ENCODE data around the gene HYAL4.

The HYAL4 gene

GRCh38 chr7:123923599-123923998, 78.6 kb downstream of the HYAL4 start:
- Mint-ChIP-seq H3K27ac (no peak overlapping the region), H3K36me3 (no peaks in the 10 kb centered on the region), H3K27me3 (peaks cover 6% of the 10 kb centered on the region), H3K4me3 (no peak overlapping the region), H3K4me1 (no peaks in the 10 kb centered on the region), H3K9me3 (no peaks in the 10 kb centered on the region)

GRCh38 chr7:123924941-123925340, 80.0 kb downstream of the HYAL4 start, which contains the start of gene SPAM1:
Gene SPAM1 (plus strand): TSS chr7:123925241. CDS start chr7:123953571, 28,330 bp downstream.
- Mint-ChIP-seq H3K4me3 (no peak within 1 kb of the TSS), H3K36me3 (no peaks in the 10 kb centered on the region), H3K27ac (no peak within 1 kb of the TSS), H3K4me1 (no peaks in the 10 kb centered on the region), H3K27me3 (peaks cover 6% of the 10 kb centered on the region), H3K9me3 (no peaks in the 10 kb centered on the region)

All from activated naive CD4-positive, alpha-beta T cell treated with anti-CD3 and anti-CD28 coated beads, Interleukin-2, amount 50 U/mL, for 24 hours (primary cell).